GM12873 (cell line): Measurements from ENCODE around the gene TBC1D19.

ENCODE experiments used
- TF ChIP-seq, protein P1 (sequence below): IDR thresholded peaks from 2 replicates; pipeline ENCODE4 v1.5.1; 2012; ENCODE audit warnings: low read depth, mild to moderate bottlenecking, moderate library complexity, low read length, control low read depth; ENCODE audit not compliant: insufficient read depth; ENCODE audit errors: missing control alignments

Gene TBC1D19

DNA sequence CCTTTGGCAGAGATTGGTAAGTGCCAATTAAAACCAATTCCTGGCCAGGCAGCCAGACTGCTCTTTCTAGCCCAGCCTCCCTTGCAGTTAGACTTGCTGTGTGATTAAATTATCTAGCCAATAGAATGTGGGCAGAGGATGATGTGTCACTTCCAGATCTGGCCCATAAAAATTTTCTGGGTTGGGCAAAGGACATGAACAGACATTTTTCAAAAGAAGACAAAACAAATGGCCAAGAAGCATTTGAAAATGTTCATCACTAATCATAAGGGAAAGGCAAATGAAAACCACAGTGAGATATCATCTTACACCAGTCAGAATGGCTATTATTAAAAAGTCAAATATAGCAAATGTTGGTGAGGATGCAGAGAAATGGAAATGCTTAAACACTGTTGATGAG, 205.3 kb downstream of the TBC1D19 start:
- TF ChIP-seq, protein P1, sequence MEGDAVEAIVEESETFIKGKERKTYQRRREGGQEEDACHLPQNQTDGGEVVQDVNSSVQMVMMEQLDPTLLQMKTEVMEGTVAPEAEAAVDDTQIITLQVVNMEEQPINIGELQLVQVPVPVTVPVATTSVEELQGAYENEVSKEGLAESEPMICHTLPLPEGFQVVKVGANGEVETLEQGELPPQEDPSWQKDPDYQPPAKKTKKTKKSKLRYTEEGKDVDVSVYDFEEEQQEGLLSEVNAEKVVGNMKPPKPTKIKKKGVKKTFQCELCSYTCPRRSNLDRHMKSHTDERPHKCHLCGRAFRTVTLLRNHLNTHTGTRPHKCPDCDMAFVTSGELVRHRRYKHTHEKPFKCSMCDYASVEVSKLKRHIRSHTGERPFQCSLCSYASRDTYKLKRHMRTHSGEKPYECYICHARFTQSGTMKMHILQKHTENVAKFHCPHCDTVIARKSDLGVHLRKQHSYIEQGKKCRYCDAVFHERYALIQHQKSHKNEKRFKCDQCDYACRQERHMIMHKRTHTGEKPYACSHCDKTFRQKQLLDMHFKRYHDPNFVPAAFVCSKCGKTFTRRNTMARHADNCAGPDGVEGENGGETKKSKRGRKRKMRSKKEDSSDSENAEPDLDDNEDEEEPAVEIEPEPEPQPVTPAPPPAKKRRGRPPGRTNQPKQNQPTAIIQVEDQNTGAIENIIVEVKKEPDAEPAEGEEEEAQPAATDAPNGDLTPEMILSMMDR, result no peak

DNA sequence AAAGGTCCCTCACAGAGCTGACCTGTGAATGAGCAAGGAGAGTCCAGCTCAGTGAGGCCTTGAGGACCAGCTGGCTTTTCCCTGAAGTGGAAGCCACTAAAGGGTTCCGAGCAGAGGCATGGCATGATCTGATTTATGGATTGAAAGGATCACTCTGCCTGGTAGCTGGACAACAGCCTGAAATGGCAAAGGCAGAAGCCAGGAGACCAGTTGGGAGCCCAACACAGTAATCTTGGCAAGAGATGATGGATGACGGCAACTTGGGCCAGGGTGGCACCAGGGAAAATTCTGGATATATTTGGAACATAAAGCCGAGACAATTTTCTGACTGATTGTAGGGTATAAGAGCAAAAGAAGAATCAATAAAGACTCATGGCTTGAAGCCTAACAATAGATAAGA, 207.5 kb downstream of the TBC1D19 start:
- TF ChIP-seq, protein P1, result no peak

DNA sequence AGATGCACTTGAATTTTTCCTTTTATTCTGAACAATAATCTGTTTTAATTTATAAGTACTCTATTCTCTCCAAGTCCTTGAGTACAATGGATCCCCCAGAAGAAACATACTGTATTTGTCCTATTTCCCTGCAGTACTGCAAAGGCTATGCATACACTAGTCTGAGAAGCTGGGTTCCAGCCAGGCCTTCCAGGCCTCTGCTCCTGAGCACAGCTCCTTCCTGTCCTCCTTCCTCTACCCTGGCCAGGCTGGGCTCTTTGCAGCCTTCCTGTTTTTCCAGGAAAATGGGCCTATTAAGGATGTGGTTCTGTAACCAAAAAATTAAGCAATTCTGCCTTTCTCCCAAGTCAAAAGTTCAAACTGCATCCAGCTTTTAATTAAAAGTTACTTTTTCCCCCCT, 208.8 kb downstream of the TBC1D19 start:
- TF ChIP-seq, protein P1, result no peak

DNA sequence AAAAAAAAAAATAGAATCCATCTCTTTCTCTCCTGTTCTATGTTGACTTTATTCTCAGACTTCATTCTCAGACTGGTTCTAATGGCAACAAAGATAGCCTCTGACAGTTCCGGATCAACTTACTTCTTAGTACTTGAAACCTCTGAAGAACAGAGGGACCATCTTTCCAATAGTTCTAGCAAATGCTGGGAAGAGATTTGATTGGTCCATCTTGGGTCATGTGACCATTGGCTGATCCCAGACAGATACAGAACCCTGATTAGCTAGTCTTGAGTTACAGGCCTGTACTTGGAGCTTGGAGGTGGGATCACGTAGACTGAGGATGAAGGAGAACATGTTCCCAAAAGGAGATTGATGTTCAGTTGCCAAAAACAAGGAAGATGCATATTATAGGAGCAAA, 209.9 kb downstream of the TBC1D19 start:
- TF ChIP-seq, protein P1, result no peak

DNA sequence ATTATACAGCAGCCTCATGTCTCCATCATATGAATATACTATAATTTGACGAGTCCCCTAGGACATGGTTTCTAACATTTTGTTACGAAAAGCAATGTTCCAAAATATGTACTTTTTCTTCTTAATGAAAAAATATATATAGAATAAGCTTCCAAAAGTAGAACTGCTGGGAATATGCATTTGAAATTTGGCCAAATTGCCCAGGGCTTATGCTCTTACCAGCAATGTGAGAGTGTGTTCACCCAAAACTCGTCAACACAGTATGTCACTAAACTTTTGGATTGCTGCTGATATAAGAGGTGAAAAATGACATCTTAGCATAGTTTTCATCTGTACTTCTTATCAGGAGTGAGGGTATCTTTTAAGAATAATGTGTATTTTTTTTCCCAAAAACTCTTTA, 212.2 kb downstream of the TBC1D19 start:
- TF ChIP-seq, protein P1, result no peak

DNA sequence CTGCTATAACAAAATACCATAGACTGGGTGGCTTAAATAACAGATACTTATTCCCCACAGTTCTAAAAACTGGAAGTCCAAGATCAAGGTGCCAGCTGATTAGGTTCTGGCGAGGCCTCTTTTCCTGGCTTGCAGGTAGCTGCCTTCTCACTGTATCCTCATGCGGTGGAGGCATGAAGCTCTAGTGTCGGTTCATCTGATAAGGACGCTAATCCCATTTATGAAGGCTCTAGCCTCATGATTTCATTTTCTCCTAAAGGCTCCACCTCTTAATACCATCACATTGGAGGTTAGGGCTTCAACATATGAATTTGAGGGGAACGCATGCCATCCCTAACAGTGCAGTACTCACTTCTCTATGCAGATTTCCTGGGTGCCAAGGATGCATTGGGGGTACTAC, 218.9 kb downstream of the TBC1D19 start:
- TF ChIP-seq, protein P1, result no peak

DNA sequence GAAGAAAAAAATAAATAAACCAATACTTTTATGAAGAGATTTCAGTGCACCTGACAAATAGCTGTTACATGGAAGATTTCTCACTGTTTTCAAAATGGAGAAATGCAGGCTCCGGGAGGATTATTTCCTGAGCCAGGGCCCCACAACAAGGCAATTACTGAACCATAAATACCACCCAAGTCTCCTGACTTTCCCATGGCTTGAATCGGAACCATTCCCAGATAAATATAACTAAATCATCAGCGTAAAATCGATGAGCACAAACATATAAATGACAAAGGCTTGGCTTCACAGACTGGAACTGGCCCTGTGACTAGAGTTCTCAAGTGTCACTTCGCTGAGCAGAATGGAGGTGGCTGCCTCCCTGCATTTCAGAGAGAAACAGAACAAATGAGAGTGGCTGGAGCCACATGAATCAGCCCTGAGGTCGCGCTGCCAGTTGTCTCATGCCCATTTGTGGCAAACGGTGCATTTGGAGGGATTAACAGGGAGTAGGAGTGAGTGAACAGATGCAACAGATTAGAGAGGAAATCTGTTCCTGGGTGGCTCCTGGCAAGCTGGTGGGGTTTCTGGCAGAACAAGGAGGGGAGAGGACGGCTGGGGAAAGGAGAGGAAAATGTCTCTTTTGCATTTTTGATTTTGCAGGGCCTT, 219.5 kb downstream of the TBC1D19 start:
- TF ChIP-seq, protein P1, result no peak
